GM12891 (cell line): ENCODE results near the gene FAM9C.

ENCODE experiments used
- DNase-seq: peaks from one replicate; pipeline ENCODE4 v3.0.0; 2011; ENCODE audit warnings: low spot score; ENCODE audit not compliant: insufficient read length
- FAIRE-seq: peaks from 2 replicates; lab custom pipeline; 2011; peaks lifted over from hg19 to GRCh38; lab: Jason Lieb, UNC
- PAX5 ChIP-seq: IDR thresholded peaks from 2 replicates; pipeline ENCODE4 v1.6.1; 2011; ENCODE audit warnings: low read length, moderate library complexity, mild to moderate bottlenecking; ENCODE audit not compliant: insufficient read depth, severe bottlenecking
- POLR2A ChIP-seq: IDR thresholded peaks from 2 replicates; pipeline ENCODE4 v1.6.1; 2011; ENCODE audit warnings: low read depth, low read length, control low read depth
- POLR2AphosphoS5 ChIP-seq: IDR thresholded peaks from 2 replicates; pipeline ENCODE4 v1.6.1; 2011; ENCODE audit warnings: low read depth, low read length, control low read depth
- POU2F2 ChIP-seq: IDR thresholded peaks from 2 replicates; pipeline ENCODE4 v1.6.1; 2011; ENCODE audit warnings: low read depth, mild to moderate bottlenecking, control low read depth, low read length, moderate library complexity
- SPI1 ChIP-seq: IDR thresholded peaks from 2 replicates; pipeline ENCODE4 v1.6.1; 2011; ENCODE audit warnings: low read depth, low read length, control low read depth
- TAF1 ChIP-seq: IDR thresholded peaks from 2 replicates; pipeline ENCODE4 v1.6.1; 2011; ENCODE audit warnings: low read depth, low read length, control low read depth

The FAM9C gene

DNA sequence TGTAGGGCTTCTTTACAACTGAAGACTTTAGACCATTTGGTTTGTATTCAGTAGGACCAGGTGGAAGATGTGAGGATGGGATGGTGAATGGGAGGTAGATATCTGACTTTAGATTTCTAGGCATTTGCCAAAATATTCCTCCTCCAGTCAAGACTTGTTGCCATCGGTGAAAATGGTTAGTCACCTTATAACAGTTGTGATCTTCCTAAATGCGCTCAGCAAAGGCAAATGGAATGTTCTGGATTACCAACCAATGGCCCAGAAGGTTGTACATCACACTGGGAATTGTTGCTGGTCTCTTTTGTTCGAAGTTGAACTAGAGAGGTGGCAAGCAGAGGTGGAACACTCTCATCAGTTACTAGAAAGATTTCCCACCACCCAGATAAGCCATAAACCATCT lies 35.6 kb downstream of the FAM9C start:
- TF ChIP-seq POLR2AphosphoS5, result no peak
- no peak for DNase-seq
- FAIRE-seq, result no peak

DNA sequence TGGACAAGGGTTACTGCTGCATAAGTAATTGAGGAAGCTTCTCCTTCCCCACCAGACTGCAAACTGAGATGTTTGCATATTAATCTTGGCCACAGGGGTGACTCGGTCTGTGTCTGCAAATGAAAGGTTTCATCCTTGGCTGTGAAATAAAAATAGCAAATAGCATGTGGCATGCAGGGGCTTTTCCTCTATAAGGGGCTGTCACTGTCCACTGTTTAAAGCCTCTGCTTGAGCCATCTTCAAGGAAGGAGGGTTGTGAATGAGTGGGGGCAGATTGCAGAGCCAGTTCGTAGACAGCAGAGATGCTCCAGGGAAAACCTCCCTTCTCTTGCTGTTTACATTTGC lies 36.3 kb downstream of the FAM9C start:
- FAIRE-seq (peak; percentile 97), DNase-seq (no peak)
- TF ChIP-seq POLR2AphosphoS5, result no peak
- TF ChIP-seq POU2F2, result peak; percentile 95
- no peak for TF ChIP-seq TAF1
- no peak for TF ChIP-seq PAX5
- TF ChIP-seq POLR2A, result no peak
- 0 out of 2 replicates have a peak, but pooled peaks have one; percentile 23 for TF ChIP-seq SPI1

DNA sequence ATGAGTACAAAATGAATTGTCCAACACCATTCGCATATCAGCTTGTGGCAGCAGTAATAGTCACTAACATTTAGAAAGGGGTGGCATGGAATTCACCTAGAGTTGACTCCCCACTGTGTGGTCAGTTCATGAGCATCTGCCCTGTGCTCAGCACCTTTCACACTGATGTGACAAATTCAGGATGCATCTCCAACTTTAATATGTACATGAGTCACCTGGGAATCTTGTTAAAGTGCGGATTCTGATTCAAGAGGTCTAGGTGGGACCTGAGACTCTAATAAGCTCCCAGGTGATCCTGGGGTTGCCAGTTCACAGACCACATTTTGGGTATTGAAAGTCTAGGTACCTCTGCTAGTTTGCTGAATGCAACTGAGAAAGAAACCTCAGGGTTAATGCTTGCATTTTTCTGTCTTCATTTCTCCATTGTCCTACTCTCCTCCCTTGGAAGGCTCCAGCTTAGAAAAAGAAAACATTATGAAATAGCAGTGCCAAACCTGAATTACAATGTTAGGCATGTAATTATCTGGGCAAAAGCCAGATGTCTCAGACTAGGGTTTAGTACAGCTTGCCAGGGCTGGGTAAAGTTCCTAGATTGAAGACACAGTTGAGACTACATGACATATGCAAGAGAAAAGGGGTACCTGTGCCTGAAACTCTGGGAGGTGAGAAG lies 36.8 kb downstream of the FAM9C start:
- DNase-seq (no peak), FAIRE-seq (peak; percentile 92)
- no peak for TF ChIP-seq POU2F2
- TF ChIP-seq POLR2A, result no peak
- TF ChIP-seq SPI1, result no peak
- TF ChIP-seq PAX5, result no peak
- TF ChIP-seq TAF1, result no peak
- TF ChIP-seq POLR2AphosphoS5, result no peak

DNA sequence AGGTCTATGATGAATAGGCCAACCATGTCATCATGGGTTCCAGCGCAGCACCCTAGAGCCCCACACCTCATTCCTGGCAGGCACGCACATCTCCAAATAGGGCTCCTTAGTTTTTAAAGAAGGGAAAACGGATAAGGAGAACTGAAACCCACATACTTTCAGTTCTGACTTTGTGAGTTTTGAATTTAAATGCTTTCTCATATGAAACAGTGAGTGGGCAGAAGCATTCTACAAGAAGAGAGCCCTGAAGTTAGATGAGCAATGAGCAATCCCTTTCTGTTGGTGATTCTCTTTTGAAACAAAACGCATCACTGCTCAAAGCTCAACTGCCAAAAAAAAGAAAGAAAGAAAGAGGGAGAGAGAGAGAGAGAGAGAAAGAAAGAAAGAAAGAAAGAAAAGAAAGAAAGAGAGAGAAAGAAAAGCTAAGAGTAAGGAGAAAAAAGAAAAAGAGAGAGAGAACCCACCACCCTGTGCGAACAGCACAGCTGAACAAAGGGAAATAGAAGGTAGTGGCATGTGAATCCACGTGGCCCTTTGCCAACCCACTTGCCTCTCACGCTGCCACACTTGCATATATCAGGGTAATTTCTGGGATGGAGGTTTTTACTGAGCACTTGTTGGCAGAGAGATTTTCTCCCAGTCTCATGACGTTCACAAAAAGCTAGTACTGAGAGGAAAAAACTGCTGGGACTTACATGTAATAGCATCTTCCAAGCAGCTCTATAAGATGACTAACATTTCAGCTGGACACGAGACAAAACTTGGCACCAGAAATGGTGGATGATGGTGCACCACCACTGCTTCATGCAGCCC lies 38.6 kb downstream of the FAM9C start:
- no peak for DNase-seq
- FAIRE-seq, result peak; percentile 86
- TF ChIP-seq PAX5, result no peak
- no peak for TF ChIP-seq POLR2AphosphoS5
- no peak for TF ChIP-seq POLR2A
- TF ChIP-seq POU2F2, result peak; percentile 62; the same call in 1 of the 2 replicates
- TF ChIP-seq SPI1, result peak; percentile 97
- no peak for TF ChIP-seq TAF1

DNA sequence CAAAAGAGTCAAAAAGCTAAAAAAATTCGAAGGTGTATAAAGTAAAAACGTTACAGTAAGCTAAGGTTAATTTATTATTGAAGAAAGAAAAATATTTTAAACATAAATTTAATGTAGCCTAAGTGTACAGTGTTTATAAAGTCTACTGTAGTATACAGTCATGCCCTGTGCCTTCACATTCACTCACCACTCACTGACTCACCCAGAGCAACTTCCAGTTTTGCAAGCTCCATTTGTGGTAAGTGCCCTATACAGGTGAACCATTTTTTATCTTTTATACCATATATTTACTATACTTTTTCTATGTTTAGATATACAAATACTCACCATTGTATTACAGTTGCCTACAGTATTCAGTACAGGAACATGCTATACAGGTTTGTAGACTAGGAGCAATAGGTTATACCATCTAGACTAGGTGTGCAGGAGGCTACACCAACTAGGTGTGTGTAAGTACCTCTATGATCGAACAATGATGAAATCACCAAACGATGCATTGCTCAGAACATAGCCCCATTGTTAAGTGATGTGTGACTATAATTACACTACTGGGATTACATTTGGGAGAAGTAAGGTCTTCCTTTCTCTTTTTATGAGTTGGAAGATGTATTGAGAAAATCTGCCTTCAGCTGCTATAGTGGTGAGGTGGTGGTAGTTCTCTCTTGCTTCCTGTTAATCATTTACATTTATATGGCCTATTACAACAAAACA lies 42.3 kb downstream of the FAM9C start:
- no peak for DNase-seq
- peak; percentile 87 for FAIRE-seq
- no peak for TF ChIP-seq PAX5
- TF ChIP-seq TAF1, result no peak
- TF ChIP-seq POU2F2, result no peak
- TF ChIP-seq POLR2AphosphoS5, result no peak
- no peak for TF ChIP-seq POLR2A
- TF ChIP-seq SPI1, result no peak

DNA sequence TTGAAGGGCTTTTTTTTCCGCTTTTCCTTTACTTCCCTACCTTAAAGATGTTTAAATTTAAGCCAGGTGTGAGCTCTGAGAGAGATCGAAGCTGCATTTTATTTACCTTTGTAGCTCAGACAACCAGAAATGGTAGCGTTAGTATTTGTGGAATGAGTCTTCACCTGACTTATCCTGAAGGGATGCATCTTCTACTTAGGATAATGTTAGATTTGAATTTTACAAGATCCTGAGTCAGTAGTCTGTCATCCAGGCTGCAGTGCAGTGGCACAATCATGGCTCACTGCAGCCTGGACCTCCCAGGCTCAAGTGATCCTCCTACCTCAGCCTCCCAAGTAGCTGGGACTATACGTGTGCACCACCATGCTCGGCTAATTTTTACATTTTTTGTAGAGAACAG lies 43.3 kb downstream of the FAM9C start:
- FAIRE-seq (peak; percentile 84), DNase-seq (no peak)
- TF ChIP-seq POLR2AphosphoS5 (no peak), POU2F2 (no peak), TAF1 (no peak), PAX5 (no peak), POLR2A (no peak), SPI1 (no peak)

DNA sequence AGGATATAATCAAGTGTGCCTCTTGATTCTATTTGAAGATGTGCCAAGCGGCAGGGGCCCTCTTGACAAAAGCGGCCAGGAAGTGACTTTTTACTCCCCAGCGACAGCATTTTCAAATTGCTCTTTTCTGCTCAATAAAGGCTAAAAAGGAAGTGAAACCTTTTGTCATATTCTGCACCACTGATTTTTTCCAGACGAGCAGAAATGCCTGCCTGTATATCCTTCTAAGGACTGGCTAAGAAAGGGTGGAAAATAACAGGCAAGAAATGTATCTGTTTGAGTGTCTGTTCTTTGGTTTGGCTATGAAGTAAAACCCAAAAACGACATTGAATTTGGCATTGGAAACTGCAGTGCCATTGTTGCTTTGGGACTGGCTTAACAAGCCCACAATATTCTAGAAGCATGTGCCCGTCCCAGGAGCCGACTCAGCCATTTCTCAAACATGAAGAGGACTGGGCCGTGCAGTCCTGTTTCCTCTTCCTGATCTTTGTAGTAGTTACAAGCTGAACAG lies 44.1 kb downstream of the FAM9C start:
- DNase-seq (no peak), FAIRE-seq (peak; percentile 87)
- TF ChIP-seq PAX5 (no peak), POLR2AphosphoS5 (no peak), SPI1 (peak; percentile 96)

DNA sequence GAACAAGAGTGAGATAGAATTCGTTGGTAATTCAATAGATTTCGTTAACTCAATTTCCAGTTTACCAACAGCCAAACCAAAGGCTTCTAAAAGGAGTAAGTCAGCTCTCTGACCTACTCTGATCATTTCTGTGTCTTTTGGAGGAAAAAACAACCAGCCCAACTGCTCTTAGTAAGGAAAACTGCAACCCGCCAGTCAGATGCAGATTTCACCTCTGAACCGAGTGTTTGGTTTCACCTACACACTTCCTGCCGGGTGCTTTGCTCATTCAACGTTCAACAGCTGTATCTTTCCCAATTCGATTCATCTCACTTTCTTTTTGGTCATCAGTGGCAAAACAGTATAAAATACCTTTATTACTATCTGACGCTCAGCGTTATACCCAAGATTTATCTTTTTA lies 45.0 kb downstream of the FAM9C start:
- no peak for DNase-seq
- peak; percentile 96 for FAIRE-seq
- no peak for TF ChIP-seq POU2F2
- TF ChIP-seq POLR2A, result peak; percentile 41; the same call in 1 of the 2 replicates
- peak; percentile 36; the same call in 1 of the 2 replicates for TF ChIP-seq TAF1

DNA sequence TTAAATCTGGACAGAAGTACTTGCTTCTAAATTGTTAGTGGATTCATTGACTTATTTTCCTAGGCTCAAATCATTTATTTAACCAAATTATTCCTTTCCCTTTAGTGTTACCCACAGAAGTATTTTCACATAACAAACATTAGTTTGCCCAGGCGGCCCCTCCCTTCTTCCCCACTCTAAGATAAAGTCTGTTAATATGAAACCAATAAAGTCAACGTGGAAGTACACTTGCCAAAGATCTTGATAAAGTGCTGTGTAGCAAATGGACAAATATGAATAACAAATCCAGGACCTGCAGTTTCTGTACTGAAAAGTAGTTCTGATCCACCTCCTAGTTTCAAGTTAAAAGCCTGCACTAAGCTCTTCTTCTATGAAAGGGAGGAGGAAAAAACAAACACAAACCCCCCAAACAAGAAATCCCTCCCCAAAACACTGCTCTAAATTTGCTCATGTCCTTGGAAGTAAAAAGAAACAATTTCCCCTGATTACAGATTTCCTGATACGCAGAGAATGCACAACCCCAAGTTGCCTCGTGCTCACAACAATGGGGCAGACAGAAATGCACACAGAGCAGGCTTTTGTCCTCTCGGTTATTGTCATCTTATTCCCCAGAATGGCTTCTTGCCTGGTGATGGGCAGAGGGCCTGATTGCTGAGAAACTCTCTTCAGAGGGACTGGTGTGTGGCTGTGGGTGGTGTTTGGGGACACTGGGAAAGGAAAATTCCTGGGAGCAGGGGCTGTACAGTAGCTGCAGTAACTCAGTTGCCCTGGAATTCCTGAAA lies 46.3 kb downstream of the FAM9C start:
- DNase-seq (no peak), FAIRE-seq (peak; percentile 78)
- TF ChIP-seq POLR2A (no peak), TAF1 (no peak)
